DMS153 treated with DMSO at 0.1 percent for 48 hours (cell line): Measurements from ENCODE around the gene MFAP5.

ENCODE experiments used
- DNase-seq: peaks from one replicate; lab custom pipeline; 2025; ENCODE audit not compliant: unreplicated experiment; lab: John Stamatoyannopoulos, UW

Gene MFAP5, protein sequence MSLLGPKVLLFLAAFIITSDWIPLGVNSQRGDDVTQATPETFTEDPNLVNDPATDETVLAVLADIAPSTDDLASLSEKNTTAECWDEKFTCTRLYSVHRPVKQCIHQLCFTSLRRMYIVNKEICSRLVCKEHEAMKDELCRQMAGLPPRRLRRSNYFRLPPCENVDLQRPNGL

GRCh38 chr12:8662593-8662992, at the start of gene MFAP5:
MFAP5 (minus strand) TSS chr12:8662826; CDS start chr12:8662104, 722 bp downstream.
- no peak for DNase-seq

DNA sequence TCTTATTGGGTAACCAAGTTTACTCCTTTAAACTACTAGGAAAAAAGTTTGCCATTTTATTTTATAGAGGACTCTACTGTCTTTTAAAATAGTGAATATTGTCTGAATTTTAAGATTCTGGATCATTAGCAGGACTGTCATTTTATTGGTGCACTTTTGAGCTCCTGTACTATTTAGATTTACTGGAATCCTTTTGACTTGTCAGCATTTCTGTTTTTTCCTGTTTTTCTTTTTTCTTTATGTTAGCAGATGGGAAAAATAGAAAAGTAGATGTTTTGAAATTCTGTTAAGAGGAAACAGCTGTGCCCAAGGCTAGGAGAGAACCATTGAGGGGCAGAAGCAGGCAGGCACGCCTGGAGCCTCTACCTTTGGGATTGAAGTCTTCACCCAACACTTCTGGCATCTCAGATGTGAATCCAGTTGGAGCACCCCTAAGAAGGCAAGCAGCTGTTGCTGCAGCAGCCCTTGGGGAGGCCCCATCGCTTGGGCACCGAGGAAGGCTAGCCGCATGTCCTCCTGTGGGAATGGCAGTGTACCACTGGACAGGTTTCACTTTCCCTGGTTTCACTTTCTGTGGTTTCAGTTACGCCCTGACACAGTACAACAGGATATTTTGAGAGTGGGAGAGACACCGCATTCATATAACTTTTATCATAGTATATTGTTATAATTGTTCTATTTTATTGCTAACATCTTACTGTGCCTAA, 46.7 kb upstream of the MFAP5 start:
- DNase-seq, result no peak

GRCh38 chr12:8702159-8702558, 39.5 kb upstream of the MFAP5 start:
- DNase-seq, result no peak

GRCh38 chr12:8701046-8701660, 38.5 kb upstream of the MFAP5 start:
- DNase-seq, result no peak

- DNase-seq, result no peak
These were observed 37.1 kb upstream of the MFAP5 start for GRCh38 chr12:8699714-8700113.

- no peak for DNase-seq
These were observed 36.3 kb upstream of the MFAP5 start for GRCh38 chr12:8698879-8699278.

DNA sequence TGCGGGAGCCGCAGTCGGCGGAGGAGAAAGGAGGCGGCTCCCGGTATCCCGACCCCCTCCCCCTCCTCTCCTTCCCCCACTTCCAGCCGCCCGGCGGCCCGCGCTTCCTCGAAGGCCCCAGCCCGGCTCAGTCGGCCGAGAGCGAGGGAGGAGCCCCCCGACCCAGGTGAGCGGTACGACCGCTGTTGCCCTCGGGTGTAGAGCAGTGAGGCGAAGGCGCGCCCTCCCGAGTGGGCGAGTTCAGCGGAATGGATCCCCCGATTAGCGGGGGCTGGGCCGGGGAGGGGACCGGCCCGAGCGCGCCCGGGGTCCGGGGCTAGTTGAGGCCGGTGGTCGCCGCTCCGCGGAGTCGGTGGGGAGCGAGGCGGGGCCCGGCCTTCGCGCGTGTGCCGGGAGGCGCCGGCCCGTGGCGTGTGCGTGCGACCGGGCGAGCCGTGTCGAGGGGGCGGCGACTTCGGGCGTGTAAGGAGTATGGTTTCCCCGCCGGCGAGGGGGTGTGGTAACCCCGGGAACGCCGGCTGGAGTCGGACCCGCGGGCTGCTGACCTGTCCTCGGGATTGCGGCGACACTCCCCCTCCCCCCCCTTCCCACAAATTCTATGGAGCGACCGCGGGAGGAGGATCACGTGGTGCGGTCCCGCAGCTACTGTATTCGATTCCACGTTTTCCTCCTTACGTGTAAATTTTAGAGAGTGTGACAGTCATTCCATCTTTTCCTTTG, 35.7 kb upstream of the MFAP5 start:
- no peak for DNase-seq

DNA sequence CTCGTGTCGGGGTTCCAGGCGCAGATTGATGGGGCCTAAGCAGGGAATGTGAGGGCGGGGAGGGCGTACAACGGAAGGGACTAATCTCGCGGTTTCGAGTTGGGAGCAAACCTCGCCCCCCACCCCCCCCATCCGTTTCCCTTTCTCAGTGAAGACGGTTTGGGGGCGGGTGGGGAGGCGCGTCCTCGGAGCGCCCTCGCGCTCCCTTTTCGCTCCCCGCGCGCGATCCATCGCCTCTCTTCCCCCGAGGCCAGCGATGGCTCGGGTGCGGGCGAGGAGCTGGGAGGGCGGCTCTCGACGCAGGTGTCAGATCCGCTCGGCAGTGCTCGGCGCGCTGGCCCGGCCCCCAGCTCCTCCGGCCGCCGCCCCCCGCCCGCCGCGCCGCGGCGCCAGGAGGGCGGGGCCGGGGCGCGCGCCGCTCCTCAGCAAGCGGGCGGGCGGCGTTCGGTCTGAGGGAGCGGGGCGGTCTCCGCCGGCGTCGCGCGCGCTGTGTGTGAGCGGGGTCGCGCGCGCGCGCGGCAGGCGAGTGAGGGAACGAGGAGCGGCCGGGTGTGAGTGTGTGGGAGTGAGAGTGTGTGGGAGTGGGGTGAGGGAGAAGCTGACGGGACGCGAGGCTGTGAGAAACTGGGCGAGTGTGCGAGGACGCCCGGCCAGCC, 35.0 kb upstream of the MFAP5 start, which contains the start of gene RIMKLB:
Gene RIMKLB, plus strand, starts transcription at position 516 of the 656 bp plus-strand sequence. CDS start 15,876 bp downstream, outside the sequence.
- peak; percentile 59 for DNase-seq

DNA sequence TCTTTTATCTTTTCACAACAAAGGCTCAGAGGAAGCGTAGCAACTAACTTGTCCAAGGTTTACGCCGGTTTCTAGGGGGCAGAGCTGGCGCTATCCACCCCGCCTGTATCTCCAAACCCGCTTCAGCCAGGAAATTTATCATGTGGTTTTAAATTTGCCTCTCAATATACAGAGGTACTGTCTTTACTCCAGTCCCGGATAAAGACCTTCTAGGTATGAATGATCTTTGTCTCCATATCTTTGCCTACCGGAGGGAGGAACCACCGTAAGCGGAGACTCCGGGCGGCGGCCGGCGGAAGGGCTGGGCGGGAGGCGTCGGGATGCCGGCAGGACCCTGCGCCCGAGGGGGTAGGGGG, 34.5 kb upstream of the MFAP5 start:
- DNase-seq, result peak; percentile 31

DNA sequence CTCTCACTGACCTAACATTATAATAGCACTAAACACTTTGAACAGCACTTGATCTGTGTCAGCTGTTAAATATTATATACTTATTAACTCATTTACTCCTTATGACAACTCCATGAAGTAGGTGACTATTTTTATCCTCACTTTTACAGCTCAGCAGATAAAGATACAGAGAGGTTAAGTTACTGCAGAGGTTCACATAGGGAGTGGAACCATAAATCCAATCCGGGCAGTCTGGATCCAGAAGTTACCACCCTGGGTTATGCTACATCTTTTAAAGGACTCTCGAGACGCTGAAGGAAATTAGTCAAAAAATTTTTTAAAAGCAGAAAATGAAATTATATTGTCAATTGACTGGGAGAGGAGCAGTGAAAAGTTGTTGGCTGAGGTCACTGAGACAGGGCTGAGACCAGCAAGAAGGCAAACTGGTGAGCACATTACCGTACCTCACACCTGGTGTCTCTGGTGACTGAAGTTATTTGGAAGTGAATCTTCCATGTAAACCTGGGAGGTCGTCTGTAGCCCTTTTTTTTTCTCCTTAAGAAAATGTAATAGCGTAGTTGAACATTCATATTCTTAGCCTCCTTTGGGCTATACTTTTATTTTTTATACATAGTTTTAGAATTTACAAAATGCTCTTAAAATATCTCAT, 33.9 kb upstream of the MFAP5 start:
- no peak for DNase-seq

DNA sequence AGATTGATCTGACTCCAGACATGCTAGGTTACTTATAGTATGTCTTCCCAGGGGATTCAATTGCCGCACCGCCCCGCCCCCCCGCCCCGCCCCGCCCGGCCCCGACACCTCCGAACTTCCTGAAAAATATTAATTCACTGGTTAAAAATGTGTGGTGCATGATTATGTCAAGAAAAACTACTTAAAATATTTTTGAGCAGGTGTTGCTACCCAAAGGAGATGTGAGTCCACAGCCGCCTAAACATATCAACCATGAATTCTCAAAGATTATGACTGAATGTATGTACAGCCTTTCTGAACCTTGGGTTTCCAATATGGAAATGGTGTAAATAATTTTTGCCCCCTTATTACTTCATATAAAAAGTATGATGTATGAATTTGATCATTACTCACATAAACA, 32.5 kb upstream of the MFAP5 start:
- DNase-seq, result no peak

DNA sequence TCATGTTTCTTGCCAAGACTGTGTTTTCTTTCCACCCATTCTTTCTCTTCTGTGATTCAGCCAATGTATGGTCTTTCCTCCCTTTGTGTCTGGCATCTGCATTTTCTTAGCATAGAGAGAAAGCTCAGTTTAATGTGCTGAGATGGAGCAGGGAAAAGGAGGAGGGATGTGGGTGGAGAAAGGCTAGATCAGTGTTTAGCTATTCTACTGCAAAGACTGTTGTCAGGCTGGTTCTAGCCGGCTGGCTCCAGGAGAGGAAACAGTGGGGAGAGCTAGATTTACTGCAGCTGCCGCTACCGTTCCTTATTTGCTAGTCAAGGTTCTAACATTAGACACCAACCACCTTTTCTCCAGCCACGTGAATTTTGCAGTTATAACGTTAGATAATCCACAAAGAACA, 29.9 kb upstream of the MFAP5 start:
- peak; percentile 71 for DNase-seq

DNA sequence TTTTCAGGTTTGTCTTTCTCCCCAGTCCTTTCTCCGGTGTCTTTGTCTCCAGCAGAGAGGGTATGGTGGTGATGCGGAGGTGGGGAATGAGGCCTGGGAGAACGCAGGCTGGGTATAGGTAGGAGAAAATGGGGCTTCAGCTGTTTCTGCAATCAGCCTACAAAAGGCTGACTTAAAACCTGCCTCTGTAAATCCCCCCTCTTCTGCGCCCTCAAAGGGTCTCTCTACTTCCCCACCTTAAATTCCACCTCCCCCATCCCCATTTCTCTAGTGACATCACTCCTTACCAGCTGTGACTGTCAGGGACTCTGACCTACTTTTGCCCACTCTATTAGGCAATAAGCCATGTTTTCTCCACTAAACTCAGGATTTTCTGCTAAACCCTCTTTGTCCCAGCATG, 27.1 kb upstream of the MFAP5 start:
- no peak for DNase-seq

GRCh38 chr12:8687846-8688601, 25.4 kb upstream of the MFAP5 start:
- DNase-seq, result no peak

GRCh38 chr12:8685051-8685450, 22.4 kb upstream of the MFAP5 start:
- DNase-seq, result no peak

DNA sequence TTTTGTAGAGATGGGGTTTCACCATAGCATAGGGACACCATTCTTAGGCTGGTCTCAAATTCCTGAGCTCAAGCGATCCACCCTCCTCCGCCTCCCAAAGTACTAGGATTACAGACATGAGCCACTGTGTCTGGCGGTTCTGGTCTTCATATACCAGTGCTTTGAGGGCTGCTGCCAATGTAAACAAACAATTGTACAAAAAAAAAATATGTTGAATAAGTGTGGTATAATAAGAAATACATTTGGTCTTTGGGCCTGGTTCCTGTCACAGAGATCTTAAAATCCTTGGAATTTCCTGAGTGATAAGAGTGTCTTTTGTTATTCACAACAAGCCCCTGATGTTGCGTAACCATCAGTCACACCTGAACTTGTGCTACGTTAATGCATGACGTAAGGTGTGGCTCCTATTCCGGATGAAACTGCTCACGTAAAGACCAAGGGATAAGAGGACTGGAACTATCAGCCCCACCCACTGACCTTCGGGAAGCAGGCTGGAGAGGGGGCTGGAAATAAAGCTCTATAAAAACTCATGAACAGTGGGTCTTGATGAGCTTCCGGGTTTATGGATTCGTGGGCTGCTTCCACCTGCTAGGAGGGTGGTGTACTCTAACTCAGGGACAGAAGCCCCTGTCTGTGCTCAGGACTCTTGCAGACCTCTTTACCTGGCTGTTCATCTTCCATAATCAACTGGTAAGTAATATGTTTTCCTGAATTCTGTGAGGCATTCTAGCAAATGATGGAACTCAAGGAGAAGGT, 18.7 kb upstream of the MFAP5 start:
- DNase-seq, result no peak

- DNase-seq, result no peak
These were observed 17.9 kb upstream of the MFAP5 start for GRCh38 chr12:8680533-8680932.

- no peak for DNase-seq
These were observed 16.1 kb upstream of the MFAP5 start for GRCh38 chr12:8678661-8679111.

DNA sequence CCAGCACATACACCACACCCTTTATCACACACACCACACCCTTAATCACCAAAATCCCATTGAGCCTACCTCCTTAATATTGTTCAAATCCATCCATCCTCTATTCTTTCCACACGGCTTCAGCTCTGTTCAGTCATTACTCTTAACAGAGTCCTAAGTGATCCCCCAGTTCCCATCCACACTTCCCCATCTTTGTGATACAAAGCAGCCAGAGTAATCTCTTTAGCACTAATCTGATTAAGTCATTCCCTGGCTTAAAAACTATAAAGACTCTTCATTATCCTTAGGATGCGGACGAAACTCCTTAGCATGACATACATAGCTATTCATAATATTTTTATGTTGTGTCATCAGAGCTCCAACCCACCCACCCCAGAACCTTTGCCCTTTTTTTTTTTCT, 14.7 kb upstream of the MFAP5 start:
- no peak for DNase-seq
